ENCODE results near the gene SNAP91.

SNAP91 gene

GRCh38 chr6:83510791-83511190, 198.1 kb downstream of the SNAP91 start:
- TF ChIP-seq CTCF (IDR thresholded peaks at IDR 0.05; ENCODE audit: control insufficient read depth, extremely low read depth, insufficient read depth): no peak
- no peak for DNase-seq (ENCODE audit: low read depth)

GRCh38 chr6:83509441-83509840, 199.5 kb downstream of the SNAP91 start:
- no peak for DNase-seq (ENCODE audit: low read depth)
- TF ChIP-seq CTCF (IDR thresholded peaks at IDR 0.05; ENCODE audit: control insufficient read depth, extremely low read depth, insufficient read depth): no peak
- H3K4me3 ChIP-seq (ENCODE audit: low read depth, low read length): no peak overlapping the region

More at GRCh38 chr6:83510791-83511190, 198.1 kb downstream of the SNAP91 start:
- no peak overlapping the region for H3K4me3 ChIP-seq (ENCODE audit: low read depth, low read length)

- no peak overlapping the region for H3K4me3 ChIP-seq (ENCODE audit: low read depth, low read length)
- no peak for TF ChIP-seq CTCF (IDR thresholded peaks at IDR 0.05; ENCODE audit: control insufficient read depth, extremely low read depth, insufficient read depth)
- DNase-seq (ENCODE audit: low read depth): no peak
These were observed 203.5 kb downstream of the SNAP91 start for GRCh38 chr6:83505356-83505755.
